GM21360 (cell line): Measurements from ENCODE around the gene FAM114A1.
"Not testable (repeated sequence)": the region's sequence is repeated elsewhere in the genome, so short reads cannot be mapped to it uniquely, and the experiment has no call there.

Experiments used
- ATAC-seq: cut with Tn5 transposase; IDR thresholded peaks from one replicate; pipeline ENCODE4 v1.9.1; 2021; ENCODE audit warnings: mild to moderate bottlenecking, moderate library complexity; ENCODE audit not compliant: unreplicated experiment

FAM114A1 gene

GRCh38 chr4:38959248-38959647, 91.6 kb downstream of the FAM114A1 start:
- ATAC-seq = not testable (repeated sequence)

GRCh38 chr4:38964942-38965775, 97.6 kb downstream of the FAM114A1 start:
- no peak for ATAC-seq

GRCh38 chr4:38965866-38966265, 98.3 kb downstream of the FAM114A1 start:
- no peak for ATAC-seq

- no peak for ATAC-seq
Measured at GRCh38 chr4:38967260-38968095, 99.9 kb downstream of the FAM114A1 start.

GRCh38 chr4:38968668-38969067, 101.1 kb downstream of the FAM114A1 start:
- ATAC-seq = no peak

GRCh38 chr4:38976308-38976707, 108.7 kb downstream of the FAM114A1 start:
- no peak for ATAC-seq

GRCh38 chr4:38979081-38979480, 111.5 kb downstream of the FAM114A1 start:
- ATAC-seq = no peak

- ATAC-seq = no peak
Measured at GRCh38 chr4:38979511-38980230, 112.1 kb downstream of the FAM114A1 start.

GRCh38 chr4:38980903-38981676, 113.5 kb downstream of the FAM114A1 start:
- ATAC-seq = peak; percentile 49

- no peak for ATAC-seq
Measured at GRCh38 chr4:38982361-38983095, 114.9 kb downstream of the FAM114A1 start.

GRCh38 chr4:38983291-38983690, 115.7 kb downstream of the FAM114A1 start:
- no peak for ATAC-seq

GRCh38 chr4:38983787-38984598, 116.4 kb downstream of the FAM114A1 start:
- ATAC-seq = no peak

GRCh38 chr4:38985410-38986100, 117.9 kb downstream of the FAM114A1 start:
- ATAC-seq = no peak

GRCh38 chr4:38987491-38987890, 119.9 kb downstream of the FAM114A1 start:
- ATAC-seq = no peak

GRCh38 chr4:38988353-38988752, 120.7 kb downstream of the FAM114A1 start:
- ATAC-seq = not testable (repeated sequence)

- ATAC-seq = no peak
Measured at GRCh38 chr4:38989487-38989886, 121.9 kb downstream of the FAM114A1 start.

GRCh38 chr4:38990241-38990640, 122.6 kb downstream of the FAM114A1 start:
- no peak for ATAC-seq

GRCh38 chr4:38993683-38994082, 126.1 kb downstream of the FAM114A1 start:
- ATAC-seq = no peak
